GF-D8 (cell line): ENCODE measurements around the gene SREBF2.
"Not testable (repeated sequence)": the region's sequence is repeated elsewhere in the genome, so short reads cannot be mapped to it uniquely, and the experiment has no call there.

Experiments
- DNase-seq: peaks from one replicate; lab custom pipeline; 2025; lab: John Stamatoyannopoulos, UW

The SREBF2 gene

GRCh38 chr22:41947424-41948080, 114.6 kb downstream of the SREBF2 start:
- no peak for DNase-seq

GRCh38 chr22:41948142-41948541, 115.2 kb downstream of the SREBF2 start:
- no peak for DNase-seq

GRCh38 chr22:41948928-41949296, 116.0 kb downstream of the SREBF2 start:
- not testable (repeated sequence) for DNase-seq

- DNase-seq = no peak
Observed at GRCh38 chr22:41949297-41949965, 116.5 kb downstream of the SREBF2 start.

- DNase-seq = no peak
Observed at GRCh38 chr22:41951898-41952474, 119.1 kb downstream of the SREBF2 start, which contains the start of gene SMIM45. SMIM45 (plus strand) TSS chr22:41952150.

GRCh38 chr22:41952713-41953112, 119.8 kb downstream of the SREBF2 start:
- no peak for DNase-seq
